Fibroblast of gingiva (primary cell): ENCODE measurements around the gene MAB21L3.

Source experiments
- DNase-seq: peaks from one replicate; pipeline ENCODE4 v3.0.0-alpha.2; 2011; ENCODE audit warnings: low read depth

Gene MAB21L3

DNA sequence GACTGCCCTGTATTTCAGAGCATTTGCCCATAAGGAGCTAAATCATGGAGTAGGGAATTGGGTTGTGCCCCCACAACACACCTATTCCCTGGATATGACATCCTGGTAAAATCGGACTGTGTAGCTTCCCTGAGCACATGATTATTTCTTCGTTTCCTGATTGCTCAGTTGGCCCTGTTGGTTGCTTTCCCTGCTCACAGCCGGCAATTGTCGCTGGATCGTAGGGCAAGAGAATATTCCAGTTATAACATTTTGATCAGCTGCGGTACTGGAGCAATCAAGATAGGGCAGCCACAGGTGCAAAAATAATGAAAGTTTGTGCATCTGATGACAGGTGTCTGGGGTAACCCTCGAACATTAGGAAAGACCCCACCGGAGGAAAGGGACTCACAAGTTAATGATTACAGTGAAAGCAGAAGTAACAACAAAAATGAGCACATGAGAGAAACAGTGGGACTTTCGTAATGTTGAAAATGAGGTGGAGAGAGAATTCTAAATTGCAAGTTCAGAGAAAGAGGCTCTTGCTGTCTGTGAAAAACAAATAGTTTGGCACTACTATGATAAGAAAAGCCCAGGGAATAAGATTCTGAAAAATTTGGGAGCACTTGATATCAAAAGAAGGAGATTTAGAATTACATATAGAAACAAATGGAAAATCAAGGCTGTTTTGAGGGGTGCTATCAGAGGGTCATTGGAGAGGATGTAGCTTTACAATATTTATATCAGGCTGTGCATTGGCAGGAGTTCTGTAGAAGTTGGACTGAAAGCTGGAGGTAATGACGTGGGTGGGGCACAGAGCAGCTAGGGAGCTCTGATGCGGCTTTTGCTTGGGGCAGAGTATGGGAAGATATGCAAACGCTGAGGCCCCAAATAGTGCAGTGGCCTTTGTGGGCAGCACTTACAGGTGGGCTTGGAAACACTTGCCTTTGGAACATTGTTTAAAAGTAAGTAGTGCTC, at the start of gene MAB21L3:
TSS of gene MAB21L3 (plus strand) at position 833 of the 957 bp plus-strand sequence. CDS start 1,217 bp downstream, outside the sequence.
- no peak for DNase-seq

DNA sequence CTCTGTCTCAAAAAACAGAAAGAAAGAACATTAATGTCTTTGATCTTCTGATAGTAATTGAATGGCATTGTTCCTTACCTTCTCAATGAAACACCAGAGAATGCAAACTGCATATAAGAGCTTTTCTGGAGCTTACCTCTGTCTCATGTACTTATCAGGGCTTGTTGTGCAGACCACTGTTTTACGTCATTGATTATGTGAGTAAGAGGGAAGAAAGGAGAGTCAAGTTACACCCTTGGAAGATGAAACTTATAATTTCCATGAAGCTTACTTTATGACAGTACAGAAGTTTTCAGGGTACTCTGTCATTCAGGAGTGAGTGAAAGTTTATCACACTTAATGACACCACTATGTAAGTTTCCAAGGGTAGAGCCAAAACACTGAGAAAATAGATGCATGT, 49.0 kb upstream of the MAB21L3 start:
- no peak for DNase-seq

GRCh38 chr1:116064616-116065015, 46.6 kb upstream of the MAB21L3 start:
- peak; percentile 53 for DNase-seq

GRCh38 chr1:116066868-116067565, 44.2 kb upstream of the MAB21L3 start:
- peak; percentile 85 for DNase-seq

DNA sequence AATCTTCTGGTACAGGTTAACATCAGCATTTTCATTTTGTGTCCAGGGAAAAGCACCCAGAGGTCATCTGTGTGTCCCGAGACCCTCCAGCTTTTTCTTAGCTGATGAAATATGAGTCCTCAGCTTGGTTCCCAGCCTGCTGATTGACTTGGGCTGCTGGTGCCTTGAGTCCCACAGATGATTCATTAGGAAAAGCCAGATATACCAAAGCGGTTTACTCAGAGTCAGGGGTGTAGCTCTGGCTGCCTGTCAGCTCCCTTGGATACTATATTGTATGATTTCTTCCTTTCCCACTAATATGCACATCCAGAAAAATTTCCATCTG, 43.7 kb upstream of the MAB21L3 start:
- peak; percentile 85 for DNase-seq

DNA sequence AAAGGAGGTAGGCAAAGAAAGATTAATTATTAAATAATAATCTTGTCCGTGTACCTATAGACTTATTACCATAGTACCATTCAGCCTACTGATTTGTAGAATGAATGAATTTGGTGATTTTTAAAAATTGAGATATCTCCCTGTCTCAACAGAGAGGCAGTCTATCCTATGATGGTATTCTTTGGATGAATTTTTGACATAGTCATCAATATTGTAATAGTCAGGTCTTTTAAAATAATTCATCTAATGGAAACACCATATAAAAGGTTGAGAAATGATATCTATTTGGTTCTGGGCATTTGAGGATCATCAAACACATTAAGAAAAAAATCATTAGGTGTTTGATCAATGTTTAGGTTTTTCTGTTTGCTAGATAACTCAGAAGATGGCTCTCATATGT, 35.6 kb upstream of the MAB21L3 start:
- no peak for DNase-seq

- no peak for DNase-seq
Measured at GRCh38 chr1:116075990-116076389, 35.2 kb upstream of the MAB21L3 start.

GRCh38 chr1:116076831-116077230, 34.4 kb upstream of the MAB21L3 start:
- DNase-seq = no peak

- no peak for DNase-seq
Measured at GRCh38 chr1:116078699-116079223, 32.4 kb upstream of the MAB21L3 start.

GRCh38 chr1:116087628-116088027, 23.6 kb upstream of the MAB21L3 start:
- no peak for DNase-seq

- DNase-seq = no peak
Measured at GRCh38 chr1:116089870-116090269, 21.3 kb upstream of the MAB21L3 start.

- DNase-seq = no peak
Measured at GRCh38 chr1:116091083-116091482, 20.1 kb upstream of the MAB21L3 start.

DNA sequence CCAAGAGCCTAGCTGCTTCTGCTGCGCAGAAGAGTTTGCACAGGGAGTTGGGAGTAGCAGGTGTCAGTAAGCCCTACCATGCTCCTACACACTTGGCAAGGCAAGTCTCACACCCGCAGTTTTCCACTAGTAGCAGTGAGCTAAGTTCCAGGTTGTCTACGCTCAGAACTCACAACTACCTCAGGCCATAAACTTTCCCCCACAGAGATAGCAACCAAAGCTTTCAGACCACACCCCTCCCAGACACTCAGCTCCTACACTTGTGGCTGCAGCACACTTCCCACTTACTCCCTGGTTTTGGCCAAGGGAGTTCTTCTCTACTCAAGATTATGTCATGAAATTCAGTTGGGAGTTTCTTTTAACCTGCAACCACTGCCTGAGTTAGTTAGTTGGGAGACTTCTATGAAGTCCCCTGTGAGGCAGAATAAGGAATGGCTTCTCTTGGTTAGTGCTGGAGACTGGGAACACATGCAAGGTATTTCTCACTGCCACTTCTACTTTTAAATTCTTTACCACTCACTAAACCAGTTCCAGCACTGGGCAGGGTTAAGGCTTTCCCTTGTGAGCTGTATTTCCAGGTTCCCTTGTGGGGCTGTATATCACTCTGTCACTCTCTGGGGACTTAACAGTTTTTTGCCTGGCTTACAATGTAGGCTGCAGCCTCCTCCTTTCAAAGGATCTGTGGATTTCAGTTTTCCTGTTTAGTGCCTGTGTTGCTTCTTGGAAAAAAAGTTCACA, 18.3 kb upstream of the MAB21L3 start:
- DNase-seq = no peak

DNA sequence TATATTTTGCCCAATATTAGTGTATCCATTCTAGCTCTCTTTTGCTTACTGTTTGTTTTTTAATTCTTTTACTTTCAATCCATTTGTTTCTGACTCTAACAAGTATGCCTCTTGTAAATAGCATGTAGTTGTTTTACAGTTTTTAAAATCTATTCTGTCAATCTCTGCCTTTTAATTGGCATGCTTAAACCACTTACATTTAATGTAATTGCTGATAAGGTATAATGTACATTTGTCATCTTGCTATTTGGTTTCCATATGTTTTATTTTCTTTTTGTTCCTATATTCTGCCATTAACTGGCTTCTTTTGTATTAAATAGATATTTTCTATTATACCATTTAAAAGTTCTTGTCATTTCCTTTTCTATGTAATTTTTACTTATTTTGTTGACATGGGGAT, 16.2 kb upstream of the MAB21L3 start:
- no peak for DNase-seq

DNA sequence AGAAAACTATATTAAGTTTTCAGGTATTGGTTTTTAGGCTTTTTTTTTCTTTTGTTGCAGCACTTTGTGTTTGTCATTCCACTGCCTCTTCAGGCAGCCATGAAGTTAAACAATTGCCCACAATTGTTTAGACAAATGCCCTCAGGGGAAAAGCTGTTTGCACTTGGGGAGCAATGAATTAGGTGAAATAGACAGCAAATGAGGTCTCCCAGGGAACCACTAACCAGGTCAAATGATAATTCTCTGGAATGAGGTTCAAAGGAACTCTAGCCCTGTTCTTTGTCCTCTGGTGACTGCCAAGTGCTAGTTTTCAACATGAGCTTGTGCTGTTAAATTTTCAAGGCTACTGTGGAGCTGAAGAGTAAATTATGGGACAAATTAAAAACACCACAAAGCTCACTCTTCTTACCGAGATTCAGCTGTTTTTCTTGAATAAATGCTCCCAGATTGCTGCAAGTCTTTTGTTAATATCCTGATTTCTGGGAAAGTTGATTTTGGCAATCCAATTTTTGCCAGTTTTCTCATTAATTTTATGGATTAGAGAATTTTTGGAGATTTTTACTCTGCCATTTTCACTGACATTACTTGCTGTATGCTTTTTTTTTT, 15.1 kb upstream of the MAB21L3 start:
- no peak for DNase-seq

DNA sequence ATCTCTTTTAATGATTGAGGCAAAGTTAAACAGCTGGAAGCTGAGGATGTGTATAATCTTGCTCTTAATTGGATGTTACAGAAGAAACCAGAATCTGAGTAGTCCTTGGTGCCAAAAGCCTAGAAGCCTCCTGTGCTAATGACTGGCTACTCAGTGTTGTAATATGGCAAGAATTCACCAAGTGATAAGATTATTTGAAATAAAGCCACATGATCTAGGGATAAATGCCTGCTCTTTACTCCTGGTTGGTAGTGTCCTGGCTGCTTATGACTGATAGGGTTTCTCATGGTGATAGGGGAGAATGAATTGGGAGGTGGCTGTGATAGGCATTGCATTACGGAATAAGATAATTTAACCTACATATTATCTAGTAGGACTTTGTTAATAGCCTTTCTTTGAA, 13.6 kb upstream of the MAB21L3 start:
- no peak for DNase-seq

DNA sequence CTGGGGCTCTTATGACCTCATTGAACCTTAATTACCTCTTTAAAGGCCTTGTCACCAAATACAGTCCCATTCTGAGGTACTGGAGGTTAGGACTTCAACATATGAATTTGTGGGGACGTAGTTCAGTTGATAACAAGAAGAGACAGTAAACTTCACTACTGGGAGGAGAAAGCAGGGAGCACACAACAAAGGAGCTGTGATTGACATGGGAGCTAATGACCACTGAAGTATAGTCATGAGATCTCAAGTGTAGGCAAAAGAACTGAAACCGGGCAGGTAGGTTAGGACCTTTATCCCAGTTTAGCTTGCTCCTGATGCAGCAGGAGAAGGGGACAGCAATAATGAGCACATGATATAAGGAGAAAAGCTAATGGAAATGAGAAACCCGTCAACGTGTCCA, 11.8 kb upstream of the MAB21L3 start:
- no peak for DNase-seq

DNA sequence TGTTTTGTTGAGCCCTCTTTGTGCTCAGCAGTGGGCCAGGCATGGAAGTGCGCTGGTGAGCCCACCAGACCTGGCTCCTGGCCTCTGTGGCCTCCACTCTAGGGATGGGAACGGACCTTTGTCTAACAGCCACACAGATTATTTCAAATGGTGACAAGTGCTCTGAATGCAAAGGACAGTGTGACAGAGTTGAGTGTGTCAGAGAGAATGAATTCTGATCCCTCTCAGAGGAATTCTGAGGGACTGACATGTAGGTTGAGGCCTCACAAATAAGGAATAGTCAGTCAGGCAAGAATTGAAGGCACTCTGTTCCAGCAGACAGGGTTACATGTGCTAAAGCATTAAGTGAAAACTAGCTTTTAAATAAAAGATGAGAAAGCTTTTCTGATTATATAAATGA, 11.3 kb upstream of the MAB21L3 start:
- DNase-seq = no peak

DNA sequence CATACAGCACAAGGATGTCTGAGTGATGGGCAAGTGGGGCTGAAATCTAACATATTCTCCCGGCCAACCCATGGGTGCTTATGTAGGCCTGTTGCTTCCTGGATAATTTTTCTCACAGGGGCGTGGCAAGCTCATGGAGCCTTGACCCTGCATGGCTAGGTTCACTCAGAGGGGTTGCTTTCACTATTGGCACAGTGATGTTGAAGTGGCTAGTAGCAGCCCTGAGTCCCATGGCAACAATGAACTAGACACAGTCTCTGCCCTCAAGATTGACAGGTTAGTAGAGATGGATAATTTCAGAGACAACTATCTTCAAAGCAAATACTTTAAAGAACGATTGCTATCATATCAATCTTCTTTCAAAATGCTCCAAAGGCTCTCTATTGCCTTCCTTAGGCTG, 6.5 kb upstream of the MAB21L3 start:
- no peak for DNase-seq

DNA sequence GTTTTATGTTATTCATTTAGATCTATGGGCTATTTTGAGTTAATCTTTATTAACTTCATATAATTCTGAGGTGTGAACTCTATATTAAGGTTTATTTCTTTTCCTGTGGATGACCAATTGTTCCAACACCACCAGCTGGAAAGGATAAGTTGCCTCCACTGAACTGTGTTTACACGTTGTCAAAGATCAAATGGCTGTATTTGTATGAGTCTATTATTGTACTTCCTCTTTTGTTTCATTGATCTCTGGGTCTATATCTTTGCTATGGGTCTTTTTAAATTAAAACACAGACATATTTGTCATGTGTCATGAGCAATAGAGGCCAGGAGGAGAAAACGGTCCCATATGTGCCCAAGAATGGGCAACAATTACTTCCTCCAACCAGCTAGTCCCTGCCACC, 5.2 kb upstream of the MAB21L3 start:
- no peak for DNase-seq

- no peak for DNase-seq
Measured at GRCh38 chr1:116106646-116107045, 4.6 kb upstream of the MAB21L3 start.

DNA sequence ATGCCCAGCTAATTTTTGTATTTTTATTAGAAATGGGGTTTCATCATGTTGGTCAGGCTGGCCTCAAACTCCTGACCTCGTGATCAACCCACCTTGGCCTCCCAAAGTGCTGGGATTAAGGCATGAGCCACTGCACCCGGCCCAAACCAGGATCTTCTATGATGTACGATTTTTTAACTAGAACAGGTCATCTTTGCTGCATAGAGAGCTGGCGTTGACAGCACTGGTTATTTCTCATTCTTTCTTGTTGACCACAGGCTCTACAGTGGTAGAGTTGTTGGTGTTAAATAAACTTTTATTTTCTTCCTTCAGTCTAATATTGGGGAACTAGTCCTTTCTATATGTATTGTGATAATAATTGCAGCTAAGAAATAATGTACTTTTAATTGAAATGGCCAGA, 3.8 kb upstream of the MAB21L3 start:
- DNase-seq = no peak
